GM21825 (cell line): ENCODE results near the gene OLIG3.

ENCODE experiments used
- ATAC-seq: cut with Tn5 transposase; IDR thresholded peaks from one replicate; pipeline ENCODE4 v1.9.1; 2021; ENCODE audit warnings: mild to moderate bottlenecking, moderate library complexity; ENCODE audit not compliant: unreplicated experiment

The OLIG3 gene

GRCh38 chr6:137496368-137496767 lies 2.2 kb upstream of the OLIG3 start:
- no peak for ATAC-seq

- no peak for ATAC-seq
These were observed 1.6 kb upstream of the OLIG3 start for GRCh38 chr6:137495703-137496336.

GRCh38 chr6:137494988-137495702 lies 951 bp upstream of the OLIG3 start:
- no peak for ATAC-seq

- no peak for ATAC-seq
These were observed 766 bp downstream of the OLIG3 start for GRCh38 chr6:137493218-137494038.

- no peak for ATAC-seq
These were observed 1.6 kb downstream of the OLIG3 start for GRCh38 chr6:137492289-137493217.

- ATAC-seq: no peak
These were observed 2.7 kb downstream of the OLIG3 start for GRCh38 chr6:137491478-137491877.

GRCh38 chr6:137490961-137491360 lies 3.2 kb downstream of the OLIG3 start:
- ATAC-seq: no peak

GRCh38 chr6:137490006-137490905 lies 3.9 kb downstream of the OLIG3 start:
- no peak for ATAC-seq

GRCh38 chr6:137489046-137490005 lies 4.9 kb downstream of the OLIG3 start:
- no peak for ATAC-seq

- ATAC-seq: no peak
These were observed 5.8 kb downstream of the OLIG3 start for GRCh38 chr6:137488150-137489045.

- ATAC-seq: no peak
These were observed 6.4 kb downstream of the OLIG3 start for GRCh38 chr6:137487869-137488149.

- ATAC-seq: no peak
These were observed 6.9 kb downstream of the OLIG3 start for GRCh38 chr6:137487181-137487868.

- no peak for ATAC-seq
These were observed 7.8 kb downstream of the OLIG3 start for GRCh38 chr6:137486416-137486815.

GRCh38 chr6:137480431-137480830 lies 13.8 kb downstream of the OLIG3 start:
- no peak for ATAC-seq

GRCh38 chr6:137475103-137475502 lies 19.1 kb downstream of the OLIG3 start:
- ATAC-seq: no peak

- no peak for ATAC-seq
These were observed 20.6 kb downstream of the OLIG3 start for GRCh38 chr6:137473598-137473997.

GRCh38 chr6:137472641-137473137 lies 21.5 kb downstream of the OLIG3 start:
- ATAC-seq: no peak
